ENCODE data around the gene AP4E1. TPM values are rescaled to one million over a fixed set of nuclear protein-coding genes. Genes with fewer than 3 reads are reported as not detected.

AP4E1 gene
- polyA plus RNA-seq, 1 donor from 2014 or later: 2.5 TPM

- Mint-ChIP-seq H3K36me3 (peaks cover 2% of the 10 kb centered on the region), H3K27me3 (no peaks in the 10 kb centered on the region), H3K4me1 (peaks cover 0 to 11% (median 5%) of the 10 kb centered on the region in 3 donors), H3K4me3 (no peak overlapping the region), H3K27ac (no peak overlapping the region), H3K9me3 (no peaks in the 10 kb centered on the region)
Observed at GRCh38 chr15:51044037-51044727, 135.7 kb downstream of the AP4E1 start.

- no peaks in the 10 kb centered on the region for H3K9me3 Mint-ChIP-seq
- peaks cover 0 to 11% (median 5%) of the 10 kb centered on the region in 3 donors for H3K4me1 Mint-ChIP-seq
- H3K27ac Mint-ChIP-seq: no peak overlapping the region
- H3K36me3 Mint-ChIP-seq: peaks cover 2% of the 10 kb centered on the region
- H3K27me3 Mint-ChIP-seq: no peaks in the 10 kb centered on the region
- H3K4me3 Mint-ChIP-seq: no peak overlapping the region
Observed at GRCh38 chr15:51046016-51046415, 137.5 kb downstream of the AP4E1 start.

- Mint-ChIP-seq H3K4me1 (peaks cover 0 to 11% (median 5%) of the 10 kb centered on the region in 3 donors), H3K9me3 (no peaks in the 10 kb centered on the region), H3K4me3 (no peak overlapping the region), H3K36me3 (peaks cover 2% of the 10 kb centered on the region), H3K27me3 (peaks cover 3% of the 10 kb centered on the region), H3K27ac (no peak overlapping the region)
Observed at GRCh38 chr15:51046799-51047449, 138.4 kb downstream of the AP4E1 start.

GRCh38 chr15:51048308-51048707, 139.8 kb downstream of the AP4E1 start:
- H3K36me3 Mint-ChIP-seq: peaks cover 2% of the 10 kb centered on the region
- no peak overlapping the region for H3K27ac Mint-ChIP-seq
- no peak overlapping the region for H3K4me3 Mint-ChIP-seq
- peaks cover 5% of the 10 kb centered on the region for H3K27me3 Mint-ChIP-seq
- peaks cover 0 to 11% (median 5%) of the 10 kb centered on the region in 3 donors for H3K4me1 Mint-ChIP-seq
- no peaks in the 10 kb centered on the region for H3K9me3 Mint-ChIP-seq

- Mint-ChIP-seq H3K36me3 (peaks cover 2% of the 10 kb centered on the region), H3K4me1 (peaks cover 0 to 11% (median 5%) of the 10 kb centered on the region in 3 donors), H3K4me3 (no peak overlapping the region), H3K27me3 (peaks cover 5% of the 10 kb centered on the region), H3K27ac (no peak overlapping the region), H3K9me3 (no peaks in the 10 kb centered on the region)
Observed at GRCh38 chr15:51049081-51049480, 140.6 kb downstream of the AP4E1 start.

- Mint-ChIP-seq H3K27ac (no peak overlapping the region), H3K27me3 (peaks cover 5% of the 10 kb centered on the region), H3K4me1 (peaks cover 0 to 11% (median 5%) of the 10 kb centered on the region in 3 donors), H3K9me3 (no peaks in the 10 kb centered on the region), H3K36me3 (no peaks in the 10 kb centered on the region), H3K4me3 (no peak overlapping the region)
Observed at GRCh38 chr15:51051776-51052175, 143.3 kb downstream of the AP4E1 start.

- peaks cover 0 to 2% (median 0%) of the 10 kb centered on the region in 3 donors for H3K9me3 Mint-ChIP-seq
- peaks cover 0 to 7% (median 4%) of the 10 kb centered on the region in 3 donors for H3K4me1 Mint-ChIP-seq
- H3K36me3 Mint-ChIP-seq: peaks cover 1% of the 10 kb centered on the region
- H3K4me3 Mint-ChIP-seq: no peak overlapping the region
- no peak overlapping the region for H3K27ac Mint-ChIP-seq
- H3K27me3 Mint-ChIP-seq: peaks cover 5% of the 10 kb centered on the region
Observed at GRCh38 chr15:51053571-51053970, 145.1 kb downstream of the AP4E1 start.

- Mint-ChIP-seq H3K9me3 (peaks cover 0 to 2% (median 0%) of the 10 kb centered on the region in 3 donors), H3K27ac (no peak overlapping the region)
Observed at GRCh38 chr15:51054535-51054934, 146.1 kb downstream of the AP4E1 start.

More at GRCh38 chr15:51054535-51054934, 146.1 kb downstream of the AP4E1 start:
- H3K36me3 Mint-ChIP-seq: peaks cover 1% of the 10 kb centered on the region
- H3K4me1 Mint-ChIP-seq: no peaks in the 10 kb centered on the region
- no peak overlapping the region for H3K4me3 Mint-ChIP-seq
- peaks cover 5% of the 10 kb centered on the region for H3K27me3 Mint-ChIP-seq

Other genes with a start within 250 kb of the AP4E1 start
- gene TRPM7, start 221.9 kb upstream of the AP4E1 start, polyA plus RNA-seq: 13.8 TPM
- 63.6 TPM for gene SPPL2A, start 143.0 kb upstream of the AP4E1 start, polyA plus RNA-seq
- gene TNFAIP8L3, start 186.2 kb downstream of the AP4E1 start, polyA plus RNA-seq: not detected